Aorta (tissue), 5 donors: ENCODE measurements around the gene IDE. TPM values are rescaled to one million over a fixed set of nuclear protein-coding genes. Genes with fewer than 3 reads are reported as not detected.
A peak's percentile ranks its signal among the peaks of the same experiment; 100 is the strongest.

Source experiments
- ATAC-seq: fragments of 200-7000 bp; cut with Tn5 transposase; one replicate; pipeline ENCODE4 v1.9.1; 2022; ENCODE audit warnings: moderate library complexity; ENCODE audit not compliant: low FRiP score
- DNase-seq, 2 donors: peaks; one replicate each; pipeline ENCODE4 v3.0.0-alpha.2; 2020
- H3K27ac ChIP-seq, 2 donors: one replicate each; pipeline ENCODE4 v1.5.1; 2013; ENCODE audit warnings: low read length in 2 of 2, mild to moderate bottlenecking in 2 of 2, moderate library complexity in 2 of 2, control low read depth in 1 of 2, inconsistent platforms in 1 of 2, low read depth in 1 of 2
- H3K27me3 ChIP-seq, 2 donors: one replicate each; pipeline ENCODE4 v1.6.1; 2013; ENCODE audit warnings: control low read depth in 1 of 2, low read length in 1 of 2, mild to moderate bottlenecking in 1 of 2, moderate library complexity in 1 of 2; ENCODE audit not compliant: insufficient read depth in 2 of 2, control insufficient read depth in 1 of 2
- H3K36me3 ChIP-seq, 2 donors: one replicate each; pipeline ENCODE4 v1.6.1; 2013; ENCODE audit warnings: control low read depth in 1 of 2, low read length in 1 of 2, mild to moderate bottlenecking in 1 of 2; ENCODE audit not compliant: insufficient read depth in 2 of 2, control insufficient read depth in 1 of 2
- H3K4me1 ChIP-seq, 2 donors: one replicate each; pipeline ENCODE4 v1.6.1; 2013; ENCODE audit warnings: low read length in 2 of 2, control low read depth in 1 of 2, mild to moderate bottlenecking in 1 of 2, moderate library complexity in 1 of 2; ENCODE audit not compliant: insufficient read depth in 2 of 2, control insufficient read depth in 1 of 2
- H3K4me3 ChIP-seq, 2 donors: one replicate each; pipeline ENCODE4 v1.5.1; 2013; ENCODE audit warnings: low read length in 2 of 2, control low read depth in 1 of 2, mild to moderate bottlenecking in 1 of 2
- H3K9me3 ChIP-seq: one replicate; pipeline ENCODE4 v1.6.1; 2013; ENCODE audit warnings: mild to moderate bottlenecking, low read length; ENCODE audit not compliant: control insufficient read depth
- WGBS, 2 donors: extraction: QIAGEN DNeasy Blood & Tissue Kit; methylation state at CpG; one replicate each; pipeline ENCODE4 v1.1.7; 2013; 5-methylcytosine and 5-hydroxymethylcytosine counted together
- intact Hi-C, 2 donors: fragments of 100-400 bp; cut with DNase I; formaldehyde crosslinking; loops; one replicate each; pipeline versions ENCODE4 v1.14.2 to v1.15.0; 2022
- polyA plus RNA-seq, 2 donors: library from polyadenylated mRNA; stranded (reverse); fragments of 200-250 nt; gene quantifications; one replicate each; pipeline ENCODE4 v1.2.3, GENCODE V29; 2013
- total RNA-seq, 2 donors: library from RNA; stranded (reverse); fragmentation: NEBNext Ultra II Directional; extraction: Animal tissue kit (Norgen Biotek cat#: 25700); gene quantifications; one replicate each; pipeline ENCODE4 v1.2.1, GENCODE V29; 2021
- donor health status: healthy with polysubstance abuse.
- donor health status: Bipolar disorder and iron deficiency.
- donor health status: DM: no; HTN: no; CAD: no.
- donor health status: DM: no; HTN: no; CAD: no.
- donor health status: DM: yes; HTN: yes; CAD: no.

The IDE gene
- total and polyA plus RNA-seq, 4 donors: 8.8 to 42.3 (median 21.0) TPM

DNA sequence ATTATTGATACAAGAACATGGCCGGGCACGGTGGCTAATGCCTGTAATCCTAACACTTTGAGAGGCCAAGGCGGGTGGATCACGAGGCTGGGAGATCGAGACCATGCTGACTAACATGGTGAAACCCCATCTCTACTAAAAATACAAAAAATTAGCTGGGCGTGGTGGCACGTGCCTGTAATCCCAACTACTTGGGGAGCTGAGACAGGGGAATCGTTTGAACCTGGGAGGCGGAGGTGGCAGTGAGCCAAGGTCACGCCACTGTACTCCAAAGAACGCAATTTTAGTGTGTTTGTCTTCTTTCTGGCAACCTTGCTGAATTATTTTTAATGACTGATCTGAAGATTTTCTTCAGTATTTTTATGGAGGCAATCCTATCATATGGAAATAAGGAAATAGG, 46.2 kb downstream of the IDE start:
- no peak overlapping the region for H3K4me3 ChIP-seq
- peaks cover 0 to 4% of the 10 kb centered on the region in 2 donors for H3K36me3 ChIP-seq
- H3K4me1 ChIP-seq: no peaks in the 10 kb centered on the region
- intact Hi-C loops: no loop called here
- ATAC-seq (no peak), DNase-seq (no peak)
- no peaks in the 10 kb centered on the region for H3K9me3 ChIP-seq
- H3K27me3 ChIP-seq: no peaks in the 10 kb centered on the region
- 84 to 89% methylated on average over 11 of the region's 11 CpGs for WGBS, 2 donors
- H3K27ac ChIP-seq: no peak overlapping the region

DNA sequence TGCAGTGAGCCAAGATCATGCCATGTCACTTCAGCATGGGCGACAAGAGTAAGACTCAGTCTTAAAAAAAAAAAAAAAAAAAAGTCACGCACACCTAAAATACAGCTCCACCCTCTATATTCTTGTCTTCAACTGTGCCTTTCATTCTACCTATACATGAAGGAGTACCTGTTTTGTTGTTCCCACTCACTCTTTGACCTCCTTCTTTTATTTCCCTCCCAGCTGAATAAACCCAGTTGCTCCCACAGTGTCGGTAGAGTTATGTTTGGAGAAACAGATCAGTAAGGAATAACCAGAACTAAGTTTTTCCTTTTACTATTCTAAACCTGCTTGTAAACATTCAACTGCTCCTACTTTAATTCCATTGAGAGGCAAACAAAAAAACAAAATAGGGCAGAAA, 50.3 kb downstream of the IDE start:
- Histone ChIP-seq H3K27me3 (no peaks in the 10 kb centered on the region), H3K9me3 (no peaks in the 10 kb centered on the region), H3K4me1 (no peaks in the 10 kb centered on the region), H3K27ac (no peak overlapping the region), H3K4me3 (no peak overlapping the region), H3K36me3 (peaks cover 0 to 4% of the 10 kb centered on the region in 2 donors)
- intact Hi-C loops: no loop called here
- DNase-seq (no peak), ATAC-seq (no peak)
- WGBS, 2 donors: 94 to 95% methylated on average over 3 of the region's 3 CpGs

DNA sequence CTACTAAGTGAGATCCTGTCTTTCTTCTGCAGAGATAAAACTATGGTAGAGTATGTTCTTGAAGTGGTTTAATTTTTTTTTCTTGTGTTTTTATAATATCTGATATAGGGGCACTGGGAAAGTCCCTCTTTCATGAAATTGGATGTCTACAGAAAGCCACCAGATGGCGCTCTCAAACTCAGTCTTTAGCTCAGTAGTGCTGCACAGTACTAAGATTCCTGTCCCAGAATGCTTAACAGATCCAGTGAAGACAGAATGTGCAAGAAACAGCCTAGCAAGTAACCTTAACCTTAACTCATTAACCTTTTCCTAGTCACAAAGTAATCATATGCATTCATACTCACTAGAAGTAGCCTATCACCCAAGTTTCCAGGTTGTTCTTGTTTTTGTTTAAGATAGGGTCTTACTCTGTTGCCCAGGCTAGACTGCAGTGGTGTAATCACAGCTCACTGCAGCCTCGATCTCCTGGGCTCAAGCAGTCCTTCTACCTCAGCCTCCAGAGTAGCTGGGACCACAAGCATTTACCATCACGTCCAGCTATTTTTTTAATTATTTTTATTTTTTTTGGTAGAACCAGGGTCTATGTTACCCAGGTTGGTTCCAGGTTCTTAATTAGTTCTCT, 56.7 kb downstream of the IDE start:
- no peaks in the 10 kb centered on the region for H3K4me1 ChIP-seq
- no peak overlapping the region for H3K4me3 ChIP-seq
- no peaks in the 10 kb centered on the region for H3K9me3 ChIP-seq
- H3K36me3 ChIP-seq: peaks cover 0 to 1% of the 10 kb centered on the region in 2 donors
- 37 to 39% methylated on average over 3 of the region's 3 CpGs for WGBS, 2 donors
- ATAC-seq (peak; percentile 85), DNase-seq (no peak)
- H3K27me3 ChIP-seq: no peaks in the 10 kb centered on the region
- H3K27ac ChIP-seq: no peak overlapping the region
- intact Hi-C loops: loop anchor here (1.0 to 5.0 kb wide), 2 partner anchors 57 to 365 kb away; partner anchors contain the start of gene IDE (in 2 of the 2)

DNA sequence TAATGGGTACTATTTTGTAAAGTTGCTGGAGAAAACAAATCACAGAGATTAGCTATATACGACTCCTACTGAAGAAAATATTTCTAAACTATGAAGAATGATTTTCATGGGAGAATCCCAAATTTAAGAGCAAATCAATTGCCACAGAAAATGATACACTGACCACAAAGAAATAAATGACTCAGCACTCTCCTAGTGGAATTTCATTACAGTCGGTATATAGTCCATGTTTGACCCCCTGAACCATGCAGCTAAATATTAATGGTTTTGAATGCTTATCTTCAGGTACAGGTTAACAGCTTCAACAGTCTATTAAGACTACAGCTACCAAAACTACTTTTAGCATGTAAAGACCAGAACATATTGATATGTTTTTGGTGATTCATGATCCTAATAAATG, 65.0 kb downstream of the IDE start:
- H3K4me3 ChIP-seq: no peak overlapping the region
- H3K9me3 ChIP-seq: no peaks in the 10 kb centered on the region
- intact Hi-C loops: no loop called here
- no peaks in the 10 kb centered on the region for H3K4me1 ChIP-seq
- no peaks in the 10 kb centered on the region for H3K27me3 ChIP-seq
- DNase-seq (no peak), ATAC-seq (no peak)
- H3K36me3 ChIP-seq: peaks cover 2 to 4% of the 10 kb centered on the region in 2 donors
- H3K27ac ChIP-seq: no peak overlapping the region
- 88 to 90% methylated on average over 2 of the region's 2 CpGs for WGBS, 2 donors

GRCh38 chr10:92506336-92506735, 67.6 kb downstream of the IDE start:
- no peak overlapping the region for H3K27ac ChIP-seq
- H3K4me1 ChIP-seq: no peaks in the 10 kb centered on the region
- intact Hi-C loops: no loop called here
- no peaks in the 10 kb centered on the region for H3K9me3 ChIP-seq
- no peaks in the 10 kb centered on the region for H3K27me3 ChIP-seq
- no peak overlapping the region for H3K4me3 ChIP-seq
- DNase-seq: no peak
- H3K36me3 ChIP-seq: peaks cover 2 to 4% of the 10 kb centered on the region in 2 donors
- 47 to 62% methylated on average over 2 of the region's 2 CpGs for whole genome bisulfite sequencing, 2 donors
- no peak for ATAC-seq

- ATAC-seq (no peak), DNase-seq (no peak)
- Histone ChIP-seq H3K27me3 (no peaks in the 10 kb centered on the region), H3K4me1 (no peaks in the 10 kb centered on the region), H3K27ac (no peak overlapping the region), H3K36me3 (peaks cover 2 to 4% of the 10 kb centered on the region in 2 donors), H3K4me3 (no peak overlapping the region), H3K9me3 (no peaks in the 10 kb centered on the region)
- intact Hi-C loops: no loop called here
- WGBS, 2 donors: 92 to 93% methylated on average over 5 of the region's 5 CpGs
These were observed 68.8 kb downstream of the IDE start for GRCh38 chr10:92505044-92505443.

DNA sequence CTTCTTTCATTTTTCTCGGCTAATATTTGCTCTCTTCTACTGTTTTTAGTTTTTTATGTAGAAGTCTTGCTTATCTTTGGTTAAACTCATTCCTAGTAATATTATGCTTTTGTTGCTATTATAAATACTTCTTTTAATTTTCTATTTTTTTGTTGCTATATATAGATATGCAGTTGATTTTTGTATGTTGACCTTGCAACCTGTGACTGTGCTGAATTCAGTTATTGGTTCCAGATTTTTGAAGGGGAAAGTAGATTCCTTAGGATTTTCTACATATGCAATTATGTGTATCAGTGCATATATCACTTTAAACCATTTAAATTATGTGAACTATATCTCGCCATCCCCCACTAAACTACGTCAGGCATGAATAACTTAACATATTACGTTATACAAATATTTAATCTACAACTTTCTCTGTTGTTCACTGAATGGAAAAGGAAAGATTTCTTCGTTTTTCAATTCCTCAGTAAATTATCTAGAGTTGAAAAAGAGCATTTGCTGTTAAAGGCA, 71.5 kb downstream of the IDE start:
- Histone ChIP-seq H3K27ac (no peak overlapping the region), H3K36me3 (peaks cover 0 to under 1% of the 10 kb centered on the region in 2 donors), H3K4me1 (no peaks in the 10 kb centered on the region), H3K27me3 (no peaks in the 10 kb centered on the region), H3K9me3 (no peaks in the 10 kb centered on the region), H3K4me3 (no peak overlapping the region)
- no peak for ATAC-seq
- 52 to 79% methylated on average over 5 of the region's 5 CpGs for WGBS, 2 donors
- intact Hi-C loops: no loop called here
- DNase-seq: no peak

DNA sequence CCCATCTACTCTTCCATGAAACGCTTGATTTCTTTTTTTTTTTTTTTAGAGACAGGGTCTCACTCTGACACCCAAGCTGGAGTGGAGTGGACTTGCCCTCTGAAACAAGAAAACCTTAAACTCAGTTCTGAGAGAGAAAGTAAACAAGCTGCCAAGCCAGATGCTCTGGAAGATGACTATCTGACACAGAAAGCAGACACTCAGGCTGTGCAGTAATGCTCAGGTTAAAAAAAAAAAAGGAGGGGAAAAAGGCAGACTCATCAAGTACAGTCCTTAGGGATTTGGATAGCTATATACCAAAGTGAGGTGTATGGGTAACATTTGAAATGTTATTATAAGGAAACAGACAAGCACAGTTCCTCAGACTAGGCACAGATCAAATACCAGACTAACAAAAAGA, 80.5 kb downstream of the IDE start:
- intact Hi-C loops: no loop called here
- H3K27ac ChIP-seq: no peak overlapping the region
- no peaks in the 10 kb centered on the region for H3K27me3 ChIP-seq
- H3K4me1 ChIP-seq: no peaks in the 10 kb centered on the region
- WGBS, 2 donors: 91 to 100% methylated on average over 1 of the region's 1 CpG
- DNase-seq (no peak), ATAC-seq (no peak)
- no peak overlapping the region for H3K4me3 ChIP-seq
- peaks cover 3 to 4% of the 10 kb centered on the region in 2 donors for H3K36me3 ChIP-seq
- no peaks in the 10 kb centered on the region for H3K9me3 ChIP-seq

DNA sequence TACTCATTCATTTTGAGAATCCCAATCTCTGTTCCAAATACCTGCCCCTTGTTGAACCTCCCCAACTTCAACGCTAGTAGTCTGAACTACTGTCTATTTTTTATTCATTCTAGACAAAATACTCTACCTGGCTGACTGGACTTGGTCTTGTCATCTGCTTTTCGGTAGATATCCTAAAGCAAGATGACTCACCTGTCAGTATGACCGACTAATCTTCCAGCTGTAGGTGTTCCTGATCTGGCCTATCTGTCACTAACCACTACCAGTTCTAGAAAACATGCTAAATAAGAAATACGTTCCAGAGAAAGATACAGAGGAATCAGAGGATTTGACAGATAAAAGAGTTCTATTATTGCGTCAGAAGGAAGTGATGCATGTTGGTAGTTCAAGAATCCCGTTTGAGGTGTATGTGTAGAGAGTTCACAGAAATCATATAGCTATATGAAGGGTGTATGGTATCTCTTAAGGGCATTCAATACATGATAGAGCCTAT, 81.1 kb downstream of the IDE start:
- Histone ChIP-seq H3K27ac (no peak overlapping the region), H3K36me3 (peaks cover 3 to 4% of the 10 kb centered on the region in 2 donors), H3K27me3 (no peaks in the 10 kb centered on the region), H3K4me3 (no peak overlapping the region), H3K9me3 (no peaks in the 10 kb centered on the region), H3K4me1 (no peaks in the 10 kb centered on the region)
- no peak for DNase-seq
- intact Hi-C loops: no loop called here
- 97% methylated on average over 6 of the region's 6 CpGs for WGBS, 2 donors
- no peak for ATAC-seq
